Ovary (tissue), 9 donors: ENCODE data around the gene C11orf97. TPM values are rescaled to one million over a fixed set of nuclear protein-coding genes. Genes with fewer than 3 reads are reported as not detected.

Source experiments
- DNase-seq, 5 donors: peaks; one replicate each; pipeline ENCODE4 v3.0.0-alpha.2; 2019 to 2020
- H3K27ac ChIP-seq, 2 donors: fragments of 200-600 bp; one replicate each; pipeline versions ENCODE4 v1.5.1 to v1.8.0; 2019 to 2022
- H3K27me3 ChIP-seq: fragments of 200-600 bp; one replicate; pipeline ENCODE4 v1.8.0; 2022
- H3K36me3 ChIP-seq: fragments of 200-600 bp; sonication (generic); one replicate; pipeline ENCODE4 v1.5.1; 2019
- H3K4me1 ChIP-seq: one replicate; pipeline ENCODE4 v1.8.1; 2013; ENCODE audit warnings: mild to moderate bottlenecking, moderate library complexity; ENCODE audit not compliant: insufficient read depth
- H3K4me3 ChIP-seq: fragments of 200-600 bp; sonication (generic); one replicate; pipeline ENCODE4 v1.5.1; 2017
- H3K9me3 ChIP-seq, 2 donors: fragments of 200-600 bp in 1 of 2; sonication (generic) in 1 of 2; one replicate each; pipeline versions ENCODE4 v1.5.1 to v1.8.1; 2013 to 2019; ENCODE audit warnings: mild to moderate bottlenecking in 1 of 2, moderate library complexity in 1 of 2
- EP300 ChIP-seq: sonication (generic); formaldehyde crosslinking; IDR thresholded peaks from one replicate; pipeline ENCODE4 v1.6.1; 2017; ENCODE audit warnings: antibody characterized with exemption
- POLR2A ChIP-seq: fragments of 450-650 bp; IDR thresholded peaks from one replicate; pipeline ENCODE4 v1.6.1; 2017; ENCODE audit warnings: antibody characterized with exemption, mild to moderate bottlenecking, moderate library complexity
- WGBS, 3 donors: extraction: QIAGEN DNeasy Blood & Tissue Kit in 1 of 3; methylation state at CpG; one replicate each; pipeline versions ENCODE4 v1.1.5 to v1.1.7; 2013 to 2017; 5-methylcytosine and 5-hydroxymethylcytosine counted together
- intact Hi-C, 4 donors: fragments of 100-400 bp; cut with DNase I; formaldehyde crosslinking; loops; one replicate each; pipeline versions ENCODE4 v1.11.0 to v1.15.1; 2022 to 2023
- polyA plus RNA-seq, 2 donors: library from polyadenylated mRNA; stranded (reverse); fragments of 200-250 nt in 1 of 2; fragments of 350-450 nt in 1 of 2; fragmentation: Illumina TruSeq in 1 of 2; extraction: RNeasy Lipid Tissue Mini Kit (QIAGEN cat#74804) in 1 of 2; gene quantifications; one replicate each; pipeline ENCODE4 v1.2.3, GENCODE V29; 2013 to 2014
- total RNA-seq, 7 donors: library from RNA; depleted of rRNA in 2 of 7; stranded (reverse); fragments of >200 nt in 2 of 7; fragmentation: NEBNext Ultra II Directional in 3 of 7; extraction: Animal tissue kit (Norgen Biotek cat#: 25700) in 3 of 7; gene quantifications; one replicate each; pipeline versions ENCODE4 v1.1.0 to v1.2.4, GENCODE V29; 2016 to 2023
- TF ChIP-seq, protein P1 (sequence below), 3 donors: fragments of 450-650 bp in 2 of 3; fragments of 200-600 bp in 1 of 3; IDR thresholded peaks; one replicate each; pipeline versions ENCODE4 v1.5.1 to v1.8.0; 2016 to 2022; ENCODE audit warnings: antibody characterized with exemption in 3 of 3, mild to moderate bottlenecking in 1 of 3
- donor health status: DM: no; HTN: no; CAD: no; lungs with moderate emphysema.
- donor health status: DM: no; HTN: no; CAD: no.
- donor health status: Bipolar disorder and iron deficiency.
- donor health status: DM: yes; HTN: yes; CAD: no.
- donor health status: DM: no; HTN: no; CAD: no.
- donor health status: DM: yes; HTN: yes; CAD: no.

The C11orf97 gene
- total and polyA plus RNA-seq, 9 donors: 0.35 to 14.0 (median 0.39) TPM; not detected in 5

- Histone ChIP-seq H3K27ac (no peak overlapping the region), H3K9me3 (no peaks in the 10 kb centered on the region), H3K4me3 (no peak overlapping the region), H3K36me3 (no peaks in the 10 kb centered on the region), H3K27me3 (no peaks in the 10 kb centered on the region), H3K4me1 (no peaks in the 10 kb centered on the region)
- TF ChIP-seq, protein P1, sequence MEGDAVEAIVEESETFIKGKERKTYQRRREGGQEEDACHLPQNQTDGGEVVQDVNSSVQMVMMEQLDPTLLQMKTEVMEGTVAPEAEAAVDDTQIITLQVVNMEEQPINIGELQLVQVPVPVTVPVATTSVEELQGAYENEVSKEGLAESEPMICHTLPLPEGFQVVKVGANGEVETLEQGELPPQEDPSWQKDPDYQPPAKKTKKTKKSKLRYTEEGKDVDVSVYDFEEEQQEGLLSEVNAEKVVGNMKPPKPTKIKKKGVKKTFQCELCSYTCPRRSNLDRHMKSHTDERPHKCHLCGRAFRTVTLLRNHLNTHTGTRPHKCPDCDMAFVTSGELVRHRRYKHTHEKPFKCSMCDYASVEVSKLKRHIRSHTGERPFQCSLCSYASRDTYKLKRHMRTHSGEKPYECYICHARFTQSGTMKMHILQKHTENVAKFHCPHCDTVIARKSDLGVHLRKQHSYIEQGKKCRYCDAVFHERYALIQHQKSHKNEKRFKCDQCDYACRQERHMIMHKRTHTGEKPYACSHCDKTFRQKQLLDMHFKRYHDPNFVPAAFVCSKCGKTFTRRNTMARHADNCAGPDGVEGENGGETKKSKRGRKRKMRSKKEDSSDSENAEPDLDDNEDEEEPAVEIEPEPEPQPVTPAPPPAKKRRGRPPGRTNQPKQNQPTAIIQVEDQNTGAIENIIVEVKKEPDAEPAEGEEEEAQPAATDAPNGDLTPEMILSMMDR (IDR thresholded peaks at IDR 0.05): no peak
- TF ChIP-seq EP300 (no peak), POLR2A (no peak)
- no peak for DNase-seq
- 53 to 75% (median 70%) methylated on average over 2 of the region's 2 CpGs for WGBS, 3 donors
- intact Hi-C loops: no loop called here
These were observed 830 bp downstream of the C11orf97 start for GRCh38 chr11:94513091-94513490.

DNA sequence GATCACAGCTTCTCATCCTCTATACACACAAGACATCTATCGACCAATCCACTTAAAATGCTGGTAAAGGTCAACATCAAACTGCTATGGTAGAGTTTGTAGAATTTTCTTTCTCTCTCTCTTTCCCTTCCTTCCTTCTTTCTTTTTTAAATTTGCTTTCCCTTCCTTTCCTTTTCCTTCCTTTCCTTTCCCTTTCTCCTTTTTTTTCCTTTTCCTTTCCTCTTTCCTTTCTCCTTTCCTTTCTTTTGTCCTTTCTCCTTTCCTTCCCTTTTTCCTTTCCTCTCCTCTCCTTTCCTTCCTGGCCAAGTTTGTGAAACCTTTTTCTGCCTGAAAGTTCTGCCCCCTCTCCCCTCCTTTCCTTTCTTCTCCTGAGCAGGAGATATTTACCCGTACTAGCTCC, 3.1 kb downstream of the C11orf97 start:
- WGBS, 3 donors: 63 to 71% (median 64%) methylated on average over 2 of the region's 2 CpGs
- Histone ChIP-seq H3K27me3 (no peaks in the 10 kb centered on the region), H3K4me3 (no peak overlapping the region), H3K9me3 (no peaks in the 10 kb centered on the region), H3K4me1 (no peaks in the 10 kb centered on the region), H3K36me3 (no peaks in the 10 kb centered on the region), H3K27ac (no peak overlapping the region)
- TF ChIP-seq, protein P1 (IDR thresholded peaks at IDR 0.05): no peak
- TF ChIP-seq EP300 (no peak), POLR2A (no peak)
- no peak for DNase-seq
- intact Hi-C loops: no loop called here

DNA sequence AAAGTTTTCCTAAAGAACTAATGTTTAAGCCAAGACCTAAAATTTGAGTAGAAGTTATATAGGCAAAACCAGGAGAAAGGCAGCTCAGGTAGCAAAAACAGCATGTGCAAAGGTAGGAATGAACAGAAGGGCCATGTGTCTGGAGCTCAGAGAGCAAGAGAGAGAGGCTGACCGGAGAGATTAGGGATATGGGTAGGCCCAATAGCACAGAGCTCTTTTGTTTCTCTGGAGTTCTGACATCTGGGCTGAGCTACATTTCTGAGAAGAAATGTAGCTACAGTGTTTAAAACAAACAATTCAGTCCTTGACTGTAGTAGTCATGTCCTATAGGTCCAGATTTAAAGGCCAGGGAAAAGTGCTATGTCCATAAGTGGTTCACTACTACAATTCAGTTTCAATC, 4.5 kb downstream of the C11orf97 start:
- Histone ChIP-seq H3K4me1 (no peaks in the 10 kb centered on the region), H3K27ac (no peak overlapping the region), H3K27me3 (no peaks in the 10 kb centered on the region), H3K4me3 (no peak overlapping the region), H3K9me3 (no peaks in the 10 kb centered on the region), H3K36me3 (no peaks in the 10 kb centered on the region)
- intact Hi-C loops: no loop called here
- WGBS, 3 donors: 0 to 91% (median 28%) methylated on average over 1 of the region's 1 CpG
- DNase-seq: no peak
- TF ChIP-seq POLR2A (no peak), EP300 (no peak)
- TF ChIP-seq, protein P1 (IDR thresholded peaks at IDR 0.05): no peak

- H3K4me3 ChIP-seq: no peak overlapping the region
- intact Hi-C loops: no loop called here
- 62 to 66% (median 63%) methylated on average over 4 of the region's 4 CpGs for WGBS, 3 donors
- DNase-seq: no peak
- no peaks in the 10 kb centered on the region for H3K9me3 ChIP-seq
- H3K4me1 ChIP-seq: no peaks in the 10 kb centered on the region
- TF ChIP-seq, protein P1 (IDR thresholded peaks at IDR 0.05): no peak
- TF ChIP-seq POLR2A (no peak), EP300 (no peak)
- H3K27me3 ChIP-seq: no peaks in the 10 kb centered on the region
- H3K27ac ChIP-seq: no peak overlapping the region
- no peaks in the 10 kb centered on the region for H3K36me3 ChIP-seq
These were observed 6.0 kb downstream of the C11orf97 start for GRCh38 chr11:94518300-94518699.
